Stimulated activated CD8-positive, alpha-beta memory T cell treated with anti-CD3 and anti-CD28 coated beads, Interleukin-15, amount 100 ng/mL, for 24 hours (primary cell): Measurements from ENCODE around the gene LRRC2.

ENCODE experiments used
- DNase-seq: peaks from one replicate; pipeline ENCODE4 v3.0.0-alpha.2; 2020; ENCODE audit warnings: low read depth

The LRRC2 gene

DNA sequence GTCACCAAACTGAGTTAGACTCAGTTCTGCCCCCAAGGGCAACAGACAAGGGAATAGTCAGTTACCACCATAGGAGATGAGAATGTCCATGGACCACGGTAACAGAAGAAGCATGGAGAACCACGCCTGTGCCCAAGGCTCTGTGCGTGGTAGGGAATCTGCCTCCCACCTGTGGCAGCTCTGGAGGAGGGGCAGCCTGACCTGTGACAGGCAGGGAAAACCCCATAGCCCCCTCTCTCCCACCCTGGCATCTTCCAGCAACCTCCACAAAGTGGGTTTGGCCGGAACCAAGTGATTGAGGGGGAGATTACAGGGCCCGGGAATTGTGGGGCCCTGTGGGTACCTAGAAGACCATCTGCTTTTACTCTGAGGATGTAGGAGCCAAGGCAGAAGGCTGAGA, 87.1 kb downstream of the LRRC2 start:
- no peak for DNase-seq

GRCh38 chr3:46478341-46478740, 87.8 kb downstream of the LRRC2 start:
- DNase-seq: no peak

GRCh38 chr3:46477756-46478155, 88.3 kb downstream of the LRRC2 start:
- no peak for DNase-seq

- no peak for DNase-seq
These were observed 89.0 kb downstream of the LRRC2 start for GRCh38 chr3:46477145-46477544.

GRCh38 chr3:46472736-46473135, 93.4 kb downstream of the LRRC2 start:
- no peak for DNase-seq

DNA sequence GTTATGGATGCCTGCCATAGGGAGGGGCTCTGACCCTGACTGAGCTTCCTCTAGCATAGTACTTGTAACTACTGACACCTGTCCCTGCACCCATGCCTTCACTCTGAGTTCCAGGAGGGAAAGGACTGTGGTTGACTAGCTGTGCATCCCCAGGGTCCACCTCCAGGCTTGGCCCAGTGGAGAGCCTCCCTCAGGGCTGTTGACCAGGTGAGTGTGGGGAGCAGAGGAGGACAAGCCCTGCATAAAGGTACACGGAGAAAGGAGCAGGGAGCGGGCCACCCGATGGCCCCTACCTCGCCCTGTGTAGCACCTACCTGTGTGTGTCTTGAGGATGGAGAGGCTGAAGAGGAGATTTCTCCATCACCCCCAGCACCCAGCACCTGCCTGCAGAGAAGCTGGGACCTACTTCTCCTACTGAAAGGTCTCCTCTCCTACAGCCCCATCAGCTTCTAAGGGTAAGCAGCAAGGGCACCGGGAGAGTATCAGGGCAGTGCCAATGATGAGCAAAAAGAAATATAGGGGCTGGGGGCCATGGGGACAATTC, 94.7 kb downstream of the LRRC2 start:
- DNase-seq: no peak

GRCh38 chr3:46470831-46471230, 95.3 kb downstream of the LRRC2 start:
- no peak for DNase-seq

DNA sequence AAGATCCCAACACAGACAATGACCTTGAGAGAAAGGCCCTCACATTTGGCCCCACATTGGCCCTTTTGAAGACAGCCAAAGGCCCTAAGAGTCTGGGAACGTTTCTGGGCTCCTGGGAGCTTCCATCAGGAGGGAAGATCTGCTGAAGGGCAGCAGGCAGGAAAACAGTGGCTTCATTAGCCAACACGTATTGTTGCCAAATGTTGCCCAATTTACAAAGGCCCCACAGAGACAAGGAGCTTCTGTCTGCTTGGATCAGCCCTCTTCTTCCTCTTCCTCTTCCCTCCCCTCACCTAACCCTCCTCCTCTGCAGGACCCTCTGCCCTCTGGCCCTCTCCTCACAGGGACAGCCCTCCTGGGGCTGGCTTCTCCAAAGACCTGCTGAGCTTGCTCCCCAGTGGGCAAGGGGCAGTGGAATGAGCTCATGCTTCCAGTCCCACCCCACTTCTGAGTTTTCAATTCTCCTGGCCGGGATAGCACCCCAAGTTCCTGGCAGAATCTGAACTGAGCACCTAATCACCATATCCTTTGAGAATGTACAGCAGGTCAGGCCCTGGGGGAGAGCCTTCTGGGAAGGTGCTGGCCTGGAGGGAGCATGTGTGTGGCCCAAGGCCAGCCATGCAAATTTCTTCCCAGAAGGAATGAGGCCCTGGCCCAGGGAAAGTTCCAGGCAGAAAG, 96.3 kb downstream of the LRRC2 start:
- no peak for DNase-seq

DNA sequence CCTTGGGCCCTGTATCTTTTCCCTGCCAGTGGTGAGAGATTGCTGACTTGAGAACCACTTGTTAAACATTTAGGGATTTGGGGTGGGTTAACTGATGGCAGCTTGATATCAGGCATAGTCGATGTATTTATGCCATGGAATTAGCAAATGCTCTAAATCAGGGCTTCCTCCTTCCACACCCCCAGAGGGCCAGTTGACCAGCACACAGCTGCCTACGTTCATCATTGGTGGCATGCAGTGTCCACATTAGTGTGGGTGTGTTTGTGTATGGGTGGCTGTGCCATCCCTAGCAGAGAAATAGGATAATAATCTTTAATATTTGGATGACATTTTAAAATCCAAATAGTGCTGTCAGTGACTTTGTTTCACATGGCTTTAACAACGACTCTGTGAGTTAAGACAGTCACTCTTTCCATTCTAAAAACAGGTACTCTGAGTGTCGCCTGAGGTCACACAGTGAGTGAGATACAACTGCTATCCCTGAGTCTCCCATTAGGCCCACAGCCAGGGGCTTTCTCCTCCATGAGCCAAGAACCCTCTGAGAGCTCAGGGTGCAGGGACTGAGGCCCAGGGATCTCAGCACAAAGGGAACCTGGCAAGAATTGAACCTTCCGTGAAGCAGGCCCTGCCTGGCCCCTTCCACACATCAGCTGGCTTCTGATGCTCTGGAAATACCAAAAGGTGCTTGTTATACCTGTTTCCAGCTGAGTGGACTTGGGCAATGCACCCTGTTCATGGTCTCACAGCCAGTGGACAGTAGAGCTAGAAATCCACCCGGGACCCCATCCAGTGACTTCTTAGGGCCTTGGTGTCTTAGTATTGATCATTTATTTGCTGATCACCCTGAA, 97.1 kb downstream of the LRRC2 start:
- DNase-seq: no peak

DNA sequence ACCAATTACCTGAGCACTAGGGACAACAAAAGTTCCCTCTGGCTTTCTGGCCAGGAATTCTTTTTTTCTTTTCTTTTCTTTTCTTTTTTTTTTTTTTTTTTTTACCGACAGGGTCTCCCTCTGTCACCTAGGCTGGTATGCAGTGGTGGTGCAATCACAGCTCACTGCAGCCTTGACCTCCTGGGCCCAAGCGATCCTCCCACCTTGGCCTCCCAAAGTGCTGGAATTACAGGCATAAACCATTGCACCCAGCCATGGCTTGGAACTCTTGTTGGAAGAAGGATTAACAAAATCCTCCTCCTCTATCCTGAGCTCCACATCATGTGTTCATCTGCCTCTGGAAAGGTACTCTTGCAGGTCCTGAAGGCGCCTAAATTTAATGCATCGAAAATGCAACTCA, 98.5 kb downstream of the LRRC2 start:
- no peak for DNase-seq

DNA sequence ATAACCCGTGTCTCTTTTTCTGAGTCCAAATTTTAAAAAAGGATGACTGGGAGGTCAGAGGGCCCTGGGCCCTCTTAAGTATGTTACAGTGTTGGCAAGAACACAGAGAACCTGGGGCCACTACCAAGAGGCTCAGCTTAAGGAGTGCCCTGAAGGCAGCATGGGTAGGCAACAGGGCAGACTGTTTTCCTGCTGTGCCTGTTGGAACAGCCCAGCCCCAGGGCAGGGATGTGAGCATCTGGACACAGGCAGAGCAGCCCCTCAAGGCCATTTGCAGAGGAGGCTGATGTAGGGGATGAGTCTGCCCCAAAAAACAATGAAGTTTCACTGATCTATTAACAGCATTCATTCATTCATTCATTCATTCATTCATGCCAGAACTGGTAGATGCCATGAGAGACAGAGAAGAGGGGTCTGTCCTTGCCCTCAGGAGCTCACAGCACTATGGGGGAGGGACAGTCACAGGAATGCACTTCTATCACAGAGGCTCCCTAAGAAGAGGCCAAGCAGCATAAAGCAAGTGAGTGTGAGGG, 99.2 kb downstream of the LRRC2 start:
- DNase-seq: no peak

DNA sequence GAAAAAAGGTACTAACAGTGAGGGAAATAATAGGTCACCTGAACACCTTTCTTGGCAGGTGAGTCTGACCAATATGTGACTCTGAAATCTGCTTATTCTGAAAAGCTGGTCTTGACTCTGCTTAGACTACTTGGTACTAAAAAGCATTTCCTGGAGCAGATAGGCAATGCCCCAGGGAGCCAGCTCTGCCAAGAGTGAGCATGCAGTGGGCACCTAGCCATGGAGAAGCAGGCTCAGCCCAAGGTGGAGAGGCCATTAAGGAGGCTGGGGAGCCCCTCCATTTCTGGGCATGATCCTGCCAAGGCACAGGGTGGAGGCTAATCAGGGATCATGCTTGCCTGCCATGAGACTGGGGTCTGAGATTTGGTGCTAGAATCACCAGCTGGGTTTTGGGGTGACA, 99.8 kb downstream of the LRRC2 start:
- DNase-seq: no peak
